ENCODE results near the gene NME4.

Gene NME4

GRCh38 chr16:363766-364490 lies 33.1 kb upstream of the NME4 start:
- no peak for FAIRE-seq

- FAIRE-seq = no peak
Observed at GRCh38 chr16:364595-365491, 32.2 kb upstream of the NME4 start.

GRCh38 chr16:366476-366875 lies 30.5 kb upstream of the NME4 start:
- FAIRE-seq = no peak

GRCh38 chr16:367333-367903 lies 29.6 kb upstream of the NME4 start:
- FAIRE-seq = no peak

GRCh38 chr16:368388-369158 lies 28.4 kb upstream of the NME4 start:
- no peak for FAIRE-seq

- no peak for FAIRE-seq
Observed at GRCh38 chr16:369275-369865, 27.6 kb upstream of the NME4 start.

GRCh38 chr16:369866-370436 lies 27.0 kb upstream of the NME4 start:
- no peak for FAIRE-seq

GRCh38 chr16:370443-370842 lies 26.6 kb upstream of the NME4 start, which contains the start of gene MRPL28:
MRPL28 (minus strand) TSS chr16:370538; CDS start chr16:370218, 320 bp downstream.
- FAIRE-seq = peak; percentile 71

GRCh38 chr16:370979-371514 lies 26.0 kb upstream of the NME4 start:
- no peak for FAIRE-seq

- no peak for FAIRE-seq
Observed at GRCh38 chr16:371515-372301, 25.3 kb upstream of the NME4 start.

GRCh38 chr16:372302-372983 lies 24.6 kb upstream of the NME4 start:
- FAIRE-seq = no peak

- no peak for FAIRE-seq
Observed at GRCh38 chr16:373020-373598, 23.9 kb upstream of the NME4 start.

GRCh38 chr16:373848-374615 lies 23.0 kb upstream of the NME4 start:
- FAIRE-seq = no peak

GRCh38 chr16:374616-374926 lies 22.4 kb upstream of the NME4 start:
- no peak for FAIRE-seq

GRCh38 chr16:375212-375611 lies 21.8 kb upstream of the NME4 start:
- FAIRE-seq = no peak

- FAIRE-seq = no peak
Observed at GRCh38 chr16:375927-376816, 20.8 kb upstream of the NME4 start.

- FAIRE-seq = no peak
Observed at GRCh38 chr16:376817-377418, 20.1 kb upstream of the NME4 start.

GRCh38 chr16:377419-377951 lies 19.5 kb upstream of the NME4 start:
- FAIRE-seq = no peak

Measured in TTC549 (cell line).